Neural crest cell (in vitro differentiated cells): ENCODE data around the gene PRKG1. TPM values are rescaled to one million over a fixed set of nuclear protein-coding genes. Genes with fewer than 3 reads are reported as not detected.

Source experiments
- DNase-seq: peaks from one replicate; pipeline ENCODE4 v3.0.0; 2021; ENCODE audit warnings: low read depth, mixed read lengths, low spot score
- H3K27ac Mint-ChIP-seq: one replicate; pipeline ENCODE4 v1.8.0; 2021; ENCODE audit warnings: mild to moderate bottlenecking, mixed read lengths; ENCODE audit not compliant: unreplicated experiment
- H3K27me3 Mint-ChIP-seq: 2 replicates; pipeline ENCODE4 v1.8.0; 2021; ENCODE audit warnings: low read depth, mild to moderate bottlenecking, mixed read lengths
- H3K36me3 Mint-ChIP-seq: 2 replicates; pipeline ENCODE4 v1.8.0; 2021; ENCODE audit warnings: low read depth, mild to moderate bottlenecking, mixed read lengths
- H3K4me1 Mint-ChIP-seq: 2 replicates; pipeline ENCODE4 v1.8.0; 2021; ENCODE audit warnings: mixed read lengths
- H3K4me3 Mint-ChIP-seq: one replicate; pipeline ENCODE4 v1.8.0; 2021; ENCODE audit warnings: mild to moderate bottlenecking, mixed read lengths
- H3K9me3 Mint-ChIP-seq: 2 replicates; pipeline ENCODE4 v1.8.0; 2021; ENCODE audit warnings: mixed read lengths
- total RNA-seq: library from RNA; stranded (reverse); gene quantifications from 2 replicates; pipeline ENCODE4 v1.2.1, GENCODE V29; 2021
- TF ChIP-seq, protein P1 (sequence below): fragments of 200-600 bp; sonication (generic); conservative IDR thresholded peaks from 2 replicates; pipeline ENCODE4 v1.5.0; 2021; ENCODE audit warnings: antibody characterized with exemption, mild to moderate bottlenecking

PRKG1 gene
- total RNA-seq, 1 donor from 2014 or later: 4.4 TPM

- TF ChIP-seq, protein P1, sequence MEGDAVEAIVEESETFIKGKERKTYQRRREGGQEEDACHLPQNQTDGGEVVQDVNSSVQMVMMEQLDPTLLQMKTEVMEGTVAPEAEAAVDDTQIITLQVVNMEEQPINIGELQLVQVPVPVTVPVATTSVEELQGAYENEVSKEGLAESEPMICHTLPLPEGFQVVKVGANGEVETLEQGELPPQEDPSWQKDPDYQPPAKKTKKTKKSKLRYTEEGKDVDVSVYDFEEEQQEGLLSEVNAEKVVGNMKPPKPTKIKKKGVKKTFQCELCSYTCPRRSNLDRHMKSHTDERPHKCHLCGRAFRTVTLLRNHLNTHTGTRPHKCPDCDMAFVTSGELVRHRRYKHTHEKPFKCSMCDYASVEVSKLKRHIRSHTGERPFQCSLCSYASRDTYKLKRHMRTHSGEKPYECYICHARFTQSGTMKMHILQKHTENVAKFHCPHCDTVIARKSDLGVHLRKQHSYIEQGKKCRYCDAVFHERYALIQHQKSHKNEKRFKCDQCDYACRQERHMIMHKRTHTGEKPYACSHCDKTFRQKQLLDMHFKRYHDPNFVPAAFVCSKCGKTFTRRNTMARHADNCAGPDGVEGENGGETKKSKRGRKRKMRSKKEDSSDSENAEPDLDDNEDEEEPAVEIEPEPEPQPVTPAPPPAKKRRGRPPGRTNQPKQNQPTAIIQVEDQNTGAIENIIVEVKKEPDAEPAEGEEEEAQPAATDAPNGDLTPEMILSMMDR: no peak
- Mint-ChIP-seq H3K36me3 (peaks cover 5% of the 10 kb centered on the region), H3K9me3 (peaks cover 5% of the 10 kb centered on the region), H3K27ac (no peak overlapping the region), H3K4me1 (peaks cover 6% of the 10 kb centered on the region), H3K27me3 (no peaks in the 10 kb centered on the region), H3K4me3 (no peak overlapping the region)
- DNase-seq: no peak
These were observed 1134.1 kb downstream of the PRKG1 start for GRCh38 chr10:52208365-52208764.

GRCh38 chr10:52210161-52210560 is 1135.9 kb downstream of the PRKG1 start:
- Mint-ChIP-seq H3K9me3 (peaks cover 4% of the 10 kb centered on the region), H3K36me3 (peaks cover 5% of the 10 kb centered on the region), H3K27me3 (no peaks in the 10 kb centered on the region), H3K27ac (no peak overlapping the region), H3K4me3 (no peak overlapping the region), H3K4me1 (peaks cover 6% of the 10 kb centered on the region)
- DNase-seq: no peak
- TF ChIP-seq, protein P1: no peak

DNA sequence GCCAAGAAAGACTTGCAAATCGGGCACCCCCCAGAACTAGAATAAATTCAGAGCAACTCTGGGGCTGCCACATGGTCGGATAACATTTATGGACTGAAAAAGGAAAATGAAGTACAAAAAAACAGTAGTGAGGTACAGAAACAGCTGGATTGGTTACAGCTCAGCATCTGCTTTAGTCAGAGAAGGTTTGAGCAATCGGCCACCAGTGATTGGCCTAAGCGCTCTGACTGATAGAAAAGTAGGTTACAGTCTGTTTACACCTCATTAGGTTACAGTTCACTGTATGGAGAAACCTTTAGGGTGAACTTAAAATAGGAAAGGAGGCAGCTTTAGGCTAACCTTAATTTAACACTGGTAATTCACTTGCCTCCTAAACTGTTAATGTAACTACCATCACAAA is 1137.8 kb downstream of the PRKG1 start:
- Mint-ChIP-seq H3K9me3 (no peaks in the 10 kb centered on the region), H3K36me3 (no peaks in the 10 kb centered on the region), H3K4me1 (peaks cover 17% of the 10 kb centered on the region), H3K4me3 (no peak overlapping the region), H3K27ac (no peak overlapping the region), H3K27me3 (no peaks in the 10 kb centered on the region)
- DNase-seq: no peak
- TF ChIP-seq, protein P1: no peak

GRCh38 chr10:52212802-52213201 is 1138.5 kb downstream of the PRKG1 start:
- H3K36me3 Mint-ChIP-seq: no peaks in the 10 kb centered on the region
- H3K4me3 Mint-ChIP-seq: no peak overlapping the region
- TF ChIP-seq, protein P1: no peak
- no peaks in the 10 kb centered on the region for H3K9me3 Mint-ChIP-seq
- DNase-seq: no peak
- peaks cover 17% of the 10 kb centered on the region for H3K4me1 Mint-ChIP-seq
- H3K27me3 Mint-ChIP-seq: no peaks in the 10 kb centered on the region
- H3K27ac Mint-ChIP-seq: no peak overlapping the region

DNA sequence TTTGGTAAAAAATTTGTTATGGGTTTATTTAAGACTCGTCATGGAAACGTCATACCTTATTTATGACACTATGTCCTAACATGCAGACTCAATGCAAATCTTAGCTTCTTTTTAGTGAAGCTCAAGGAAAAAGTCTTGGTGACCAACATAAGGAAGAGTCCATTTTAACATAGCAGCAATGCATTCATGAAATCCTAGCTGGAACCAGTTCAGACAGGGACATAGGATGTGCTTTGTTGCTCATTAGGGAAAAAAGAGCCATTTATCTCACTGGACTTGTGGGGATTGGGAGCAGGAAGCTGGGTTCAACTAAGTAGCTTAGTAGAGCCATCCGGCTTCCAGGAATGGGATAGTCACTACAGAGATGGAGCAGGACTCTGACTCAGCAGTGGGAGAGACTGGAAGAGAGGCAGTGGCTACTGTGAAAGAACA is 1139.0 kb downstream of the PRKG1 start:
- no peak overlapping the region for H3K27ac Mint-ChIP-seq
- H3K4me1 Mint-ChIP-seq: peaks cover 17% of the 10 kb centered on the region
- no peak for DNase-seq
- H3K27me3 Mint-ChIP-seq: no peaks in the 10 kb centered on the region
- H3K9me3 Mint-ChIP-seq: no peaks in the 10 kb centered on the region
- TF ChIP-seq, protein P1: no peak
- no peak overlapping the region for H3K4me3 Mint-ChIP-seq
- H3K36me3 Mint-ChIP-seq: no peaks in the 10 kb centered on the region
